Measurements from ENCODE around the gene STK40. TPM values are rescaled to one million over a fixed set of nuclear protein-coding genes. Genes with fewer than 3 reads are reported as not detected.

The STK40 gene
- total and polyA plus RNA-seq, 2 donors from 2014 or later: 30.9 to 39.2 TPM

DNA sequence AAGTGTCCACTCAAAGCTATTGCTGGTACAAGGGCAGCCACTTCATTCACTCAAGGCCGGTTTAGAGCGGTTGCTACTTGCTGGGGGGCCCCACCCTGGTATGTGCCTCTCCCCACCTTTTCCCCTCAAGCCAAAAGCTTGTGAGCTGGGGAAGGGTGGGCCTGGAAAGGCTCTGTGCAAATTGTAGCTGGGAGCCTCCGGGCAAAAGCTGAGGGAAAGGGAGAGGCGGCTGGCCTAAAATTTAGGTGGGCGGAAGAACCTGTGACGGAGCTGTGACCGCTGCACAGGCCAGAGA, 79.9 kb downstream of the STK40 start:
- Histone ChIP-seq H3K4me3 (ENCODE audit: low read length in 3 of 3) (peak overlapping the region in 1 of 3 donors; percentile 83), H3K9me3 (ENCODE audit: control insufficient read depth in 2 of 3, insufficient read depth in 1 of 3, low read length in 3 of 3) (no peaks in the 10 kb centered on the region), H3K27me3 (ENCODE audit: control insufficient read depth, insufficient read depth, low read length) (no peaks in the 10 kb centered on the region), H3K4me1 (ENCODE audit: control insufficient read depth in 2 of 3, insufficient read depth in 2 of 3, low read depth in 1 of 3, low read length in 3 of 3) (peaks cover 0 to 11% (median 10%) of the 10 kb centered on the region in 3 donors), H3K27ac (ENCODE audit: low read depth in 2 of 2, low read length in 2 of 2) (peak overlapping the region; percentile 57 to 86), H3K9ac (ENCODE audit: low read length in 3 of 3) (peak overlapping the region in 1 of 3 donors; percentile 55), H3K36me3 (ENCODE audit: control insufficient read depth in 2 of 3, insufficient read depth in 3 of 3, low read length in 3 of 3) (peaks cover 2 to 25% (median 20%) of the 10 kb centered on the region in 3 donors)
- intact Hi-C loops (cut with DNase I): no loop called here
- DNase-seq (peak in 3 of 5 donors; percentile 50 to 59 (median 53)), FAIRE-seq (no peak)
- TF ChIP-seq, protein P1, sequence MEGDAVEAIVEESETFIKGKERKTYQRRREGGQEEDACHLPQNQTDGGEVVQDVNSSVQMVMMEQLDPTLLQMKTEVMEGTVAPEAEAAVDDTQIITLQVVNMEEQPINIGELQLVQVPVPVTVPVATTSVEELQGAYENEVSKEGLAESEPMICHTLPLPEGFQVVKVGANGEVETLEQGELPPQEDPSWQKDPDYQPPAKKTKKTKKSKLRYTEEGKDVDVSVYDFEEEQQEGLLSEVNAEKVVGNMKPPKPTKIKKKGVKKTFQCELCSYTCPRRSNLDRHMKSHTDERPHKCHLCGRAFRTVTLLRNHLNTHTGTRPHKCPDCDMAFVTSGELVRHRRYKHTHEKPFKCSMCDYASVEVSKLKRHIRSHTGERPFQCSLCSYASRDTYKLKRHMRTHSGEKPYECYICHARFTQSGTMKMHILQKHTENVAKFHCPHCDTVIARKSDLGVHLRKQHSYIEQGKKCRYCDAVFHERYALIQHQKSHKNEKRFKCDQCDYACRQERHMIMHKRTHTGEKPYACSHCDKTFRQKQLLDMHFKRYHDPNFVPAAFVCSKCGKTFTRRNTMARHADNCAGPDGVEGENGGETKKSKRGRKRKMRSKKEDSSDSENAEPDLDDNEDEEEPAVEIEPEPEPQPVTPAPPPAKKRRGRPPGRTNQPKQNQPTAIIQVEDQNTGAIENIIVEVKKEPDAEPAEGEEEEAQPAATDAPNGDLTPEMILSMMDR (IDR thresholded peaks at IDR 0.05; ENCODE audit: borderline replicate concordance, extremely low read depth, insufficient read depth): no peak

DNA sequence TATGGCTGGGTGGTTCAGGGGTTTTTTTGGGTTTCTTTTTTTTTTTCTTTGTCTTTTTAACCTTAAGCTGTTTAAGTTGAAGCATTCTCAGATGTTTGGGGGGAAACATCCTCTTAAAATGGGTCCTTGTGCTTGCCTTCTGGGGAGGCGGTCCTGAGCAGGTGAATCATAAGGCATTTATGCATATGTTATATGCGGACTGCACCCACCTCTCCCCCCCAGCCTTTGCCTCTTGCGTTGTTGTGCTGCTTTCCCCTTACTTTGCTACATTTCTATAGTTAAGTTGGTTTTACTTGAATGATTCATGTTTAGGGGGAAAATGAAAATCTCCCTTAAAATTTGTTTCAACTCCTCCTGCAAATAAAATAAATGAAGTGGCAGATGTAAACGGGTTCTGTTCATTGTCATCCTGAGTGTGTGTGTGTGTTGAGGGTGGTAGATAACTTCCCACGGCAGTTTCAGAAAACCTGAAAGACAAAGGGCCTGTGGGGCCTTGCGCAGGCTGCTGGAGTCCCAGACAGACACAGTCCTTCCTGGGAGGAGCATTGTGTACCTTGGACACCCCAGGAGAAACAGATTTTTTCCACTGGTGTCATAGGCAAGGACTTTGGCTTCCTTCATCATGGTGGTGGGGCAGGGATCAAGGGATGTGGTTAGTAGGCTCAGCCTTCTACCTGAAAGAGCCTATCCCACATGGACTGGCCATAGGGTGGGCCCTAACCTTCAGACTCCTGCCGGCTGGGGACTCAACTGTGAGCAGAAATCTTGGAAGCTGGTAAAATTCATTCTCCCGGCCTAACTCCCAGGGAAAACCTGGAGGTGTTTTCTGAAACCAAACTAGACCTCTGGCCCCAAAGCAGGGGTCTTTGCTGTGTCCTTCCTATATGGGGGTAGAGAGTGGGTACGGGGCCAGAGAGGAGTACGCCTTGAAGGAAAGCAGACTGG, 80.5 kb downstream of the STK40 start:
- no peaks in the 10 kb centered on the region for H3K27me3 ChIP-seq (ENCODE audit: control insufficient read depth, insufficient read depth, low read length)
- no peaks in the 10 kb centered on the region for H3K9me3 ChIP-seq (ENCODE audit: control insufficient read depth in 2 of 3, insufficient read depth in 1 of 3, low read length in 3 of 3)
- intact Hi-C loops (cut with DNase I): no loop called here
- H3K4me3 ChIP-seq (ENCODE audit: low read length in 3 of 3): no peak overlapping the region
- peak in 1 of 5 donors; percentile 46 for DNase-seq
- FAIRE-seq: no peak
- H3K4me1 ChIP-seq (ENCODE audit: control insufficient read depth in 2 of 3, insufficient read depth in 2 of 3, low read depth in 1 of 3, low read length in 3 of 3): peaks cover 0 to 11% (median 10%) of the 10 kb centered on the region in 3 donors
- H3K36me3 ChIP-seq (ENCODE audit: control insufficient read depth in 2 of 3, insufficient read depth in 3 of 3, low read length in 3 of 3): peaks cover 2 to 31% (median 20%) of the 10 kb centered on the region in 3 donors
- H3K27ac ChIP-seq (ENCODE audit: low read depth in 2 of 2, low read length in 2 of 2): peak overlapping the region; percentile 57 to 86
- TF ChIP-seq, protein P1 (IDR thresholded peaks at IDR 0.05; ENCODE audit: borderline replicate concordance, extremely low read depth, insufficient read depth): no peak
- no peak overlapping the region for H3K9ac ChIP-seq (ENCODE audit: low read length in 3 of 3)

DNA sequence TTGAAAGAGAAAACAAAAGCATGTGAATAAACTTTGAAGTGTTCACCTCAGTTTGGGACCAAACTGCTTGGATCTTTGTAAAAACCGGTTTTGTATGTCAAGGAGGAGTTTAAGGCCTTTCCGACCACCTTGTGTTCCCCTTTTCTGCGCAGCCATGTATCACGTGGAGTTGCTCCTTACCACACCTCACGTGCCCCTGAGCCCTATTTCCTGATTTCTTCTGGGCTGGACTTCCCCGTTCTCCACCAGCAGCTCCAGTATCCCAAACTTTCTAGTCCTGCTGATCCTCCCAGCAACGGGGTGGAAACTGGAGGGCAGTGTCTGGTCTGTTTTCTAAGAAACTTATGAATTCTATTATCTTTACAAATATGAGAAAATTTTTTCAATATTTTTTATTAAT, 81.2 kb downstream of the STK40 start:
- TF ChIP-seq, protein P1 (IDR thresholded peaks at IDR 0.05; ENCODE audit: borderline replicate concordance, extremely low read depth, insufficient read depth): no peak
- Histone ChIP-seq H3K9me3 (ENCODE audit: control insufficient read depth in 2 of 3, insufficient read depth in 1 of 3, low read length in 3 of 3) (no peaks in the 10 kb centered on the region), H3K27me3 (ENCODE audit: control insufficient read depth, insufficient read depth, low read length) (no peaks in the 10 kb centered on the region), H3K36me3 (ENCODE audit: control insufficient read depth in 2 of 3, insufficient read depth in 3 of 3, low read length in 3 of 3) (peaks cover 2 to 32% (median 20%) of the 10 kb centered on the region in 3 donors), H3K4me3 (ENCODE audit: low read length in 3 of 3) (no peak overlapping the region), H3K9ac (ENCODE audit: low read length in 3 of 3) (no peak overlapping the region), H3K27ac (ENCODE audit: low read depth in 2 of 2, low read length in 2 of 2) (no peak overlapping the region), H3K4me1 (ENCODE audit: control insufficient read depth in 2 of 3, insufficient read depth in 2 of 3, low read depth in 1 of 3, low read length in 3 of 3) (peaks cover 0 to 16% (median 10%) of the 10 kb centered on the region in 3 donors)
- no peak for DNase-seq
- no peak for FAIRE-seq
- intact Hi-C loops (cut with DNase I): no loop called here
